Measurements from ENCODE around the gene C9orf152.
"Not testable (repeated sequence)": the region's sequence is repeated elsewhere in the genome, so short reads cannot be mapped to it uniquely, and the experiment has no call there.

The C9orf152 gene

DNA sequence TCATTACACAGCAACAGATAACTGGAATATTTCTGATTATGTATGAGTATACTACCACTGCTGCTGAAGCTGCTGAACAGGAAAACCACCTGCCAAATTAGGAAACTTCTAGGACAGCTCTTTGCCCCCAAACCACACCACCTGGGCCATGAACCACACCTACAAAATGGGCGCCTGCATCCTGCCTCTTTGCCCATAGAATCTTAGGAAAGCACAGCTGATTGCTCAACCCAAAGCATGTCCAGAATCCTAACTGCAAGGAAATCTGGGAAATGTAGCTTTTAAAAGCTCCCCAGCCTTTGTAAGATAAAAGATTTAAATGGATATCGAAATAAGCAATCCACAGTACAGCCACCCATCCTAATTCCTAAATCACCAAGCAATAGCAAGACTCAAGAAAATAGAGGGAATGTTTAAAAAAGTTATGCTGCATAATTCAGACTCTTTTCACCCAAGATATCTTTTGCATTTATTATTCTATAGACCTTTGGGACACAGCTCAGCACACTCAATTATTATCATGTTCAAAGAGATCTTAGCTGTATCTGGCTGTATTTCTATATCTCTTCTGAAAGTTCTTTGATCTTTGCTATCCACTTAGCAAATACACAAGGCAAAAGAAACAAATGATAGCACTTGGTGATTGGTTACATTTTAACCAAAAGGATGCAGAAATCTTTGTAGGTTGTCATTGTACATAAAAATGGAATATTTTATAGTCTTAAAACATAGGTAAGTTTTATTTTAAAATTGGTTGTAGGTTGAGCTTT, 6.8 kb upstream of the C9orf152 start:
- no peak for DNase-seq (ENCODE audit: low spot score)

GRCh38 chr9:110214090-110214489, 6.1 kb upstream of the C9orf152 start:
- no peak for DNase-seq (ENCODE audit: low spot score)

DNA sequence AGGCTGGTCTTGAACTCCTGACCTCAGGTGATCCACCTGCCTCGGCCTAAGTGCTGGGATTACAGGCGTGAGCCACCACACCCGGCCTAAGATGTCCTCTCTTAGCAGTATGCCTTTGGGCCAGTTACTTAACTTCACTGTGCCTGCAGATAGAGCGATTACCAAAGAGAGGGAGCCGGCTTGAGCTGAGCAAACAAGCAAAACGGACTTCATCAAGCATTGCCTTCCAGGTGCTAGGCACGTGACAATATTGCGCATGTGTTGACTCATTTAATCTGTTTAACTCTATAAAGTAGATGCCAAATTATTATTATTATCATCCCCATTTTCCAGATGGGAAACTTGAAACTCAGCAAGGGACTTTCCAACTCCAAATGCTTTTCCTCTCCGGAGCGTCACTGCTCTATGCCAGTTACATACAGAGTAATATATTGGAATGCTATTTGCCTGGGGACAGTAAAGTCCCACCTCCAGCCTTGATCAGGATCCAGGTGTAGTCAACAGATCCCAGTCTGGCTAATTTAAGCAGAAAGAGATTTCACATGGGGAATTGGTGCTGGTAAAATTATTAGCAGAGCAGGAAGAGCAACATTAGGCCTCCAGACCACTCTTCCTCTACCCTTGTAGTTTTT, 5.6 kb upstream of the C9orf152 start:
- no peak for DNase-seq (ENCODE audit: low spot score)

DNA sequence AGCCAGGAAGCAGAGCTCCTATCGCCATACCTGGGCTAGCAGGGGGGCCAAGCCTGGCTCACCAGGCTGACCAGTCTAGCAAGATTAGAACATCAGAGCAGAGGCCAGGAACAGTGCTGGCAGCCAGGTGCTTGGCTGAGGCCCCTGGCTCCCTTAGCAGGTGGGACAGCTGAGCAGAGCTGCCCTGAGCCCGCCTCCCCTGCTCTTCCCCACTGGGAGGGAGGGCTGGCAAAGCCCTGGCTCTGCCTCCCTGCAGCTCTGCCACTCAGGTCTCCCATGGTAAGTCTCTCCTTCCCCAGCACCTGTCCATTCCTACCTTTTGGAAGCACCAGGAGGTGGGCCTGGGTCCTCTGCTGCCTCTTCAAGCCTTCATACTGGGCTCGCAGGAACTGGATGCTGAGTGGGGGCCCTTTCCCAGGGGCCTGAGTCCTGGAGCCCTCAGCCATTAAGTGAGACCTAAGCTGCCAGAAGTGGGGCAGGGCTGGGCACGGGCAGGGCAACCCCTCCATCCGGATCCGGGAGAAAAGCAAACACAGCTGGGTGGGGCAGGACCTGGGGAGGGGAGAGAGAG, 803 bp downstream of the C9orf152 start:
- no peak for DNase-seq (ENCODE audit: low spot score)

GRCh38 chr9:110206389-110206788, 1.6 kb downstream of the C9orf152 start:
- no peak for DNase-seq (ENCODE audit: low spot score)

GRCh38 chr9:110205612-110206011, 2.3 kb downstream of the C9orf152 start:
- not testable (repeated sequence) for DNase-seq (ENCODE audit: low spot score)

DNA sequence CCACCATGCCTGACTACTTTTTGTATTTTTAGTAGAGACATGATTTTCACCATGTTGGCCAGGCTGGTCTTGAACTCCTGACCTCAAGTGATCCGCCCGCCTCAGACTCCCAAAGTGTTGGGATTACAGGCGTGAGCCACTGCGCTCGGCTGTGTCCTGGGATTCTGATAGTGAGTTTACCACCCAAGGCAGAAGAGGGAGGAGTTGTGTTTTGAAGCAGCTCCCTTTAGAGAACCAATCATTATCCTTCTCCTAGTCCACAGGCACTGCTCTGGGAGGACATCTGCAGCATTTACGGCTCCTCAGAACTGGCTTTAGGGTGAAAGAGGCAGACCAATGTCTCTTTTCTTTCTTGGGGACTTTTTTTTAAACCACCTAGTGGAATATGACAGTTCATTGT, 5.7 kb downstream of the C9orf152 start:
- no peak for DNase-seq (ENCODE audit: low spot score)

- DNase-seq (ENCODE audit: low spot score): no peak
Observed at GRCh38 chr9:110199643-110200042, 8.3 kb downstream of the C9orf152 start.

DNA sequence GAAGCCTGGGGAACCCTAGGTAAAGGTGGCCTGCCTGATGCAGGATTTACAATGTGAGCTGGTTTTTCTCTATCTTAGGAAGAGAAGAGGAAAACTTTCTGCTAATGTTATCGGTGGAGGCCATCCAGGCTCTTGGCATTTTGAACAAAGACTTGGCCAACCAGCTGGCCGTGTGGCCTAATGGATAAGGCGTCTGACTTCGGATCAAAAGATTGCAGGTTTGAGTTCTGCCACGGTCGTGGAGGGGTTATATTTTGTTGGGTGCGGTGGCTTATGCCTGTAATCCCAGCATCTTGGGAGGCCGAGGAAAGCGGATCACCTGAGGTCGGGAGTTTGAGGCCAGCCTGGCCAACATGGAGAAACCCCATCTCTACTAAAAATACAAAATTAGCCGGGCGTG, 9.6 kb downstream of the C9orf152 start:
- DNase-seq (ENCODE audit: low spot score): no peak

DNA sequence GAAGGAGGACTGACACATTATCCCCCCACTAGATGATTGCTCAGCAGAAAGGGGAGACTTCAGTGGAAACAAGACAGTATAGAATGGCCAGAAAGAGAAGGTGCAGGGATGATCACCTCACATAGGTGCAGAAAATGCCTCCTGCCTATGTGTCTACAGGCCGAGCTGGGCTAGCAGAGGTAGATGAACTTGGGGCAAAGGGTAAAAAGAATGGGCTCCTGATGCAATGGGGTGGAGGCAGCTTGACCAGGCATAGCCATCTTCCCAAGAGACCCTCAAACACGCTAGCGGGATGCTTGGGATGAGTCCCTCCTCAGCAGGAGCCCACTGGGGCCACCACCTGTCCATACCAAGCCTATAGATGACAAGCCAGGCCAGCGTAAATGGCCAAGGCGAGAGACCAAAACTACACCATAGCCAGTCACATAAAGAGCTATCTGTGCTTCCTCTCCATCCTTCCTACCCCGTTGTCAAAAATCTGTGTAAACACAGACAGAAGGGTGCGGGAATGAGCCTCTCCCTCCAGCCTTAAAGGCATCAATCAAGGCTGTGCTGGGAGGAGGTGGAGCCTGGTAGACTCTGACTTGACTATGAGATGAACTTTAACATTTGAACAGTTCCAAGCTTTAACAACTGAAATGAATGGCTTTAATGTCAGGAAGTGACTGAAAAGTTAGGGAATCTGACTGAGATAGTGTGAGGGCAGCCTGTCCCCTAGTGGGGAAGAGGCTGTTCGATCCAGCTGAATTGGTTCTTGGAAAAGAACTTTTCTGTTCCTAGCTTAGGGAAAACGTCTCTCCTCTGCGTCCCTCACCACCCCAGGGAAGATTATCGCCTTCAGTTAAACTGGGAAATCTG, 10.4 kb downstream of the C9orf152 start:
- no peak for DNase-seq (ENCODE audit: low spot score)

- not testable (repeated sequence) for DNase-seq (ENCODE audit: low spot score)
Observed at GRCh38 chr9:110196084-110196499, 11.9 kb downstream of the C9orf152 start.

GRCh38 chr9:110192531-110193261, 15.3 kb downstream of the C9orf152 start:
- no peak for DNase-seq (ENCODE audit: low spot score)

GRCh38 chr9:110191615-110192014, 16.3 kb downstream of the C9orf152 start:
- DNase-seq (ENCODE audit: low spot score): no peak

DNA sequence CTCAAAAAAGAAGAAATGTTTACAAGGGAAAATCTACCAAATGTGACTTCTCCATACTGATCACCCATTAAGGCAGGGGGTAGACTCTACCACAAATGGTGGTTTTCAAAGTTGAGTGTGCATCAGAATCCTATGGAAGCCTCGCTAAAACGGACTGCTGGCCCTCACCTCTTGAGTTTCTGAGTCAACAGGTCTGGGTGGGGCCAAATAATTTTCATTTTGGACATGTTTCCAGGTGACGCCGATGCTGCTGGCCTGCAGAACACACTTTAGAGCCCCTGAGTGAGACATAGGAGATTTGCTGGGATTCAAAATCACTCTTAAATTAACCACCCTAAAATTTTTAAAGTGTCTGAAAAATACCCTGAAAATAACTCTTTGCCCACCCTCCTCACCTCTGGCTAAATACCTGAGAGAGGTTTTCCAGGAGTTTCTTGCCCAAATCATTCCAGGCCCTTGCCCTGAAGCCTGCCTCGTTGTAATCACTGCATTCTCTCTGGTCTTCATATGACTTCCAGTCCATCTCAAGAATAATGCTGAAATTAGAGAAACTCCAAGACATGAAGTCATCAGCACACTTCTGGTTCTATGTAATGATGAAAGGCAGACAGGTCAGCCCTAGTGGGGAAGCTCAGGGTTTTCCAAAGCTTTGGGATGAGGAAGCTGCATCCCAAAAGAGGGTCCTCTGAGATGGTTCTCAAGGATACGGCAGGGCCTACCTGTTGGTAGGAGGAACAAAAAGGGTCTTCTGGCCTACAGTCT, 18.2 kb downstream of the C9orf152 start:
- DNase-seq (ENCODE audit: low spot score): no peak

DNA sequence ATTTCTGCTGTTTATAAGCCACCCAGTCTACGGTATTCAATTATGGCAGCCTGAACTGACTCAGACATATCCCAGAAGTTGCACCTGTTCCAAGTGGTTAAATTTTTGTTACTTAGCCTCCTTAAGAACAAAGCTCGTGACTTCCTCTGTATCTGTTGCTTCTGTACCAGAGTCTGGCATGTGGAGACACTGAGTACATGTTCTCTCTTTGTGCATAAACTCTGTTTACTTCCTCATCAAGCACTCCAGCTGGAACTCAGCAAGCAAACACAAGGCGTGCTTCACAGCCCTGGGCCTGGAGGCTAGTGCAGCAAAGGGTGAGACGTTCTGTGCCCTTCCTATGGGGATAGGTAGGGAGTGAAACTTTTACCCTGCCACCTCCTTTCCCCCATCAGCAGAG, 19.0 kb downstream of the C9orf152 start:
- no peak for DNase-seq (ENCODE audit: low spot score)

DNA sequence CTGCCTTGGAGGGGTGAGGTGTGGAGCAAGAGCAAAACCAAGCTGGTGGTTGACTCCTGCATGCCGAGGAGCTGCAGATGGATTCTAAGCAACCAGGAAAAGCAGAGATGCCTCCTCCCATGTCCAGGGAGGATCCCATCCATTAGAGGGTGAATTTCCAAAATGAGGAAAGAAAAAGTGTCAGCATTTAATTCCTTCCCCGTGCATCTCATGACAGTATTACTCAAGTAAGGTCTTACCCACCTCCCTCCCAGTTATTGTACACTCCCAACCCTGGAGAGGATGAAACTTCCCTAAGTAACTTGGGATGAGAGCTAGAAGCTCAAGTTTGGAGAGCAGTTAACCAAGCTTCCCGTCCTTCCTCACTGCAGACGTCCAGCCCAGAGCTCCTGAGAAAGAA, 19.9 kb downstream of the C9orf152 start:
- DNase-seq (ENCODE audit: low spot score): no peak

GRCh38 chr9:110187126-110187525, 20.8 kb downstream of the C9orf152 start:
- DNase-seq (ENCODE audit: low spot score): no peak

DNA sequence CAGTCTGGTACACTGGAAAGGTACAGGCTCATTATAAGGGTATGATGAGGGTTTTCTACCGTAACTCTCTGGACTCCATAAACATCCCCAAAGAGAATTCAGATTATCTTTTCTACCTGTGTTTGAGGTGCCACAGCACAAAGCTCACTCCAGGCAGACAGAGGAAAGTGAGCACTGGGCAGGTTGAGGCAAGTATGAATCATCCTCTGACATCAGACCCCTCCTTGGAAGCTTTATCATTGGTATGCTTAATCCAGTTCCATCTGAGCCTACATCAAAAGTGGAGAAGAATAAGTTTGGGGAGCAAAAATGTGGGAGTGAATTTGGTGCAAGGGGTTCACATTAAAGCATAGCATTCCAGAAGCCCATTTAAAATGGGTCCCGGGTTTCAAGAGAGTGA, 21.7 kb downstream of the C9orf152 start:
- DNase-seq (ENCODE audit: low spot score): no peak

DNA sequence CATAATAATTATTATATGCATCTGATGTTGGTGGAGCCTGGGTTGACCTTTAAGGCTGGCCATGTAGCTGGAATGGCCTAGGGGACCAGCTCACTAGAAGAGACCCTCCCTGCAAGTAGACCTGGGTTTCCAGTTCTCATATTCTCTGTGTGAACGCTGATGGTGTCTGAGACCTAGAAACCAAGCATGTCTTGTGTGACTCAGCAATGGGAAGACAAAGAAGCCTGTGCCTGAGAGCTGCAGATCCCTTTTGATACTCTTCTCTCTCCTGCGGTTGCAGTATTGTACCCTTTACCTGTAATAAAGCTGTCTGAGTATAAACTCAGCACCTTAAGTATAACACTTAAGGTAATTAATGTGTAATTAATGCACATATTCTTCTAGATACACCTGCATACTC, 22.2 kb downstream of the C9orf152 start:
- DNase-seq (ENCODE audit: low spot score): no peak

Data from SK-N-DZ (cell line).